ENCODE results near the gene CD8A. TPM values are rescaled to one million over a fixed set of nuclear protein-coding genes. Genes with fewer than 3 reads are reported as not detected.

CD8A gene
- polyA plus RNA-seq, 1 of the 3 experiments (the other 2 are of a cell fraction) = 0.05 TPM

DNA sequence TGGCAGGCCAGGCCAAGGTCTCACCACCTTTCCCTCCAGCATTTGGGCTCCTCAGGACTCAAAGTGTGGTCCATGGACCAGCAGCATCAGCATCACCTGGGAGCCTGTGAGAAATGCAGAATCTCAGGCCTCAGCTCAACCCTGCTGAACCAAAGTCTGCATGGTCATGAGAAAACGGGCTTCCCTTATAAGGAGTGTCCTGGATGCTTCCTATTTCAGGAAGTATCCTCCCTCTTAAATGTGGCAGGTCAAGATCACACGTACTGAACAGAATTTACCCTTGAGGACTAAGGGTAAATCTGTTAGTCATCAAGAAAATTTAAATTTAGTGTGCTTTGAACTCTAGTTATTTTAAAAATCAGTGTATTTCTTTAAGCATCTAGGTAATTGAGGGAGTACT is 11.8 kb downstream of the CD8A start:
- no peak overlapping the region for H3K27ac ChIP-seq (ENCODE audit: low read depth in 2 of 2, low read length in 1 of 2)
- H4K20me1 ChIP-seq (ENCODE audit: insufficient read depth) = no peaks in the 10 kb centered on the region
- no peak for TF ChIP-seq RAD21 (IDR thresholded peaks at IDR 0.05; ENCODE audit: low read length)
- no peaks in the 10 kb centered on the region for H3K4me1 ChIP-seq (ENCODE audit: control insufficient read depth in 1 of 2, insufficient read depth in 2 of 2, low read depth in 1 of 2, low read length in 1 of 2)
- H3K4me2 ChIP-seq = no peak overlapping the region
- CTCF ChIA-PET = interaction anchor here (3.9 kb wide), 1 partner anchor 14 kb away, joined by 12 read pairs; no protein-coding TSS in a partner anchor
- no peak overlapping the region for H3K9ac ChIP-seq
- no peaks in the 10 kb centered on the region for H3F3A ChIP-seq (replicated peaks; ENCODE audit: insufficient read depth)
- no peaks in the 10 kb centered on the region for H3K79me2 ChIP-seq (ENCODE audit: insufficient read depth)
- H3K27me3 ChIP-seq (ENCODE audit: insufficient read depth) = no peaks in the 10 kb centered on the region
- no peaks in the 10 kb centered on the region for H3K9me3 ChIP-seq
- H3K9me2 ChIP-seq = no peaks in the 10 kb centered on the region
- no peak overlapping the region for H3K4me3 ChIP-seq (ENCODE audit: low read depth in 2 of 2, low read length in 1 of 2)
- POLR2A ChIA-PET = no interaction called here
- no peak for DNase-seq
- WGBS (ENCODE audit: low lambda C conversion rate) = 81% methylated on average over 2 of the region's 2 CpGs
- no peak overlapping the region for H2AFZ ChIP-seq (ENCODE audit: low read depth)
- H3K36me3 ChIP-seq (replicated peaks in 1 of 2; ENCODE audit: control insufficient read depth in 1 of 2, insufficient read depth in 2 of 2, low read length in 1 of 2) = peaks cover 1 to 24% of the 10 kb centered on the region in 2 experiments

- ChIA-PET POLR2A (no interaction called here), CTCF (interaction anchor here (3.9 kb wide), 1 partner anchor 11 kb away, joined by 12 read pairs; no protein-coding TSS in a partner anchor)
- 96% methylated on average over 7 of the region's 7 CpGs for WGBS (ENCODE audit: low lambda C conversion rate)
Observed at GRCh38 chr2:86776532-86776931, 14.2 kb downstream of the CD8A start.

More at GRCh38 chr2:86776532-86776931, 14.2 kb downstream of the CD8A start:
- Histone ChIP-seq H3K4me3 (ENCODE audit: low read depth in 2 of 2, low read length in 1 of 2) (no peak overlapping the region), H3F3A (replicated peaks; ENCODE audit: insufficient read depth) (no peaks in the 10 kb centered on the region), H3K4me1 (ENCODE audit: control insufficient read depth in 1 of 2, insufficient read depth in 2 of 2, low read depth in 1 of 2, low read length in 1 of 2) (no peaks in the 10 kb centered on the region), H4K20me1 (ENCODE audit: insufficient read depth) (no peaks in the 10 kb centered on the region), H2AFZ (ENCODE audit: low read depth) (no peak overlapping the region), H3K9ac (no peak overlapping the region), H3K36me3 (replicated peaks in 1 of 2; ENCODE audit: control insufficient read depth in 1 of 2, insufficient read depth in 2 of 2, low read length in 1 of 2) (peaks cover 11 to 36% of the 10 kb centered on the region in 2 experiments), H3K9me3 (no peaks in the 10 kb centered on the region), H3K9me2 (no peaks in the 10 kb centered on the region), H3K27ac (ENCODE audit: low read depth in 2 of 2, low read length in 1 of 2) (no peak overlapping the region), H3K79me2 (ENCODE audit: insufficient read depth) (no peaks in the 10 kb centered on the region), H3K27me3 (ENCODE audit: insufficient read depth) (no peaks in the 10 kb centered on the region), H3K4me2 (no peak overlapping the region)
- no peak for TF ChIP-seq NFIC (IDR thresholded peaks at IDR 0.05; ENCODE audit: borderline replicate concordance)
- TF ChIP-seq RAD21 (IDR thresholded peaks at IDR 0.05; ENCODE audit: low read length) = no peak
- TF ChIP-seq, protein P1, sequence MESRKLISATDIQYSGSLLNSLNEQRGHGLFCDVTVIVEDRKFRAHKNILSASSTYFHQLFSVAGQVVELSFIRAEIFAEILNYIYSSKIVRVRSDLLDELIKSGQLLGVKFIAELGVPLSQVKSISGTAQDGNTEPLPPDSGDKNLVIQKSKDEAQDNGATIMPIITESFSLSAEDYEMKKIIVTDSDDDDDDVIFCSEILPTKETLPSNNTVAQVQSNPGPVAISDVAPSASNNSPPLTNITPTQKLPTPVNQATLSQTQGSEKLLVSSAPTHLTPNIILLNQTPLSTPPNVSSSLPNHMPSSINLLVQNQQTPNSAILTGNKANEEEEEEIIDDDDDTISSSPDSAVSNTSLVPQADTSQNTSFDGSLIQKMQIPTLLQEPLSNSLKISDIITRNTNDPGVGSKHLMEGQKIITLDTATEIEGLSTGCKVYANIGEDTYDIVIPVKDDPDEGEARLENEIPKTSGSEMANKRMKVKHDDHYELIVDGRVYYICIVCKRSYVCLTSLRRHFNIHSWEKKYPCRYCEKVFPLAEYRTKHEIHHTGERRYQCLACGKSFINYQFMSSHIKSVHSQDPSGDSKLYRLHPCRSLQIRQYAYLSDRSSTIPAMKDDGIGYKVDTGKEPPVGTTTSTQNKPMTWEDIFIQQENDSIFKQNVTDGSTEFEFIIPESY (IDR thresholded peaks at IDR 0.05; ENCODE audit: borderline replicate concordance, low read depth) = no peak
- no peak for TF ChIP-seq SIN3A (IDR thresholded peaks at IDR 0.05; ENCODE audit: borderline replicate concordance, low read depth, low read length)
- no peak for TF ChIP-seq YY1 (IDR thresholded peaks at IDR 0.05; ENCODE audit: low read depth)
- TF ChIP-seq EP300 (IDR thresholded peaks at IDR 0.05; ENCODE audit: borderline replicate concordance in 1 of 2, low read depth in 1 of 2, low read length in 1 of 2) = no peak
- TF ChIP-seq FOXJ3 (CRISPR knock-in tag; IDR thresholded peaks at IDR 0.05) = no peak
- TF ChIP-seq FOXM1 (IDR thresholded peaks at IDR 0.05; ENCODE audit: low read depth) = no peak
- TF ChIP-seq GATA2 (CRISPR knock-in tag; IDR thresholded peaks at IDR 0.05) = no peak
- TF ChIP-seq USF2 (IDR thresholded peaks at IDR 0.05; ENCODE audit: borderline replicate concordance, low read depth, low read length) = no peak
- TF ChIP-seq POLR2AphosphoS5 (IDR thresholded peaks at IDR 0.05; ENCODE audit: low read depth, low read length) = no peak
- no peak for TF ChIP-seq ELF1 (IDR thresholded peaks at IDR 0.05)
- no peak for TF ChIP-seq TCF12 (IDR thresholded peaks at IDR 0.05)
- no peak for DNase-seq
